Ascending aorta (tissue), 2 donors: Measurements from ENCODE around the gene EPB41L5. TPM values are rescaled to one million over a fixed set of nuclear protein-coding genes. Genes with fewer than 3 reads are reported as not detected.

Experiments used
- DNase-seq, 2 donors: peaks; one replicate each; pipeline ENCODE4 v3.0.0-alpha.2; 2019; ENCODE audit warnings: low spot score in 2 of 2
- H3K27ac ChIP-seq, 2 donors: fragments of 200-600 bp; sonication (generic); one replicate each; pipeline ENCODE4 v1.5.1; 2016 to 2017; ENCODE audit warnings: mild to moderate bottlenecking in 1 of 2
- H3K27me3 ChIP-seq: fragments of 200-600 bp; sonication (generic); one replicate; pipeline ENCODE4 v1.5.1; 2017
- H3K36me3 ChIP-seq, 2 donors: fragments of 200-600 bp; sonication (generic); one replicate each; pipeline ENCODE4 v1.5.1; 2016
- H3K4me1 ChIP-seq, 2 donors: fragments of 200-600 bp; sonication (generic); one replicate each; pipeline ENCODE4 v1.5.1; 2016 to 2017; ENCODE audit warnings: mild to moderate bottlenecking in 1 of 2
- H3K4me3 ChIP-seq, 2 donors: fragments of 200-600 bp; sonication (generic); one replicate each; pipeline ENCODE4 v1.5.1; 2016 to 2017; ENCODE audit warnings: mild to moderate bottlenecking in 1 of 2
- H3K9me3 ChIP-seq, 2 donors: fragments of 200-600 bp; sonication (generic); one replicate each; pipeline ENCODE4 v1.5.1; 2016
- intact Hi-C: fragments of 100-400 bp; cut with DNase I; formaldehyde crosslinking; loops from one replicate; pipeline ENCODE4 v1.15.1; 2023
- total RNA-seq: library from RNA; depleted of rRNA; stranded (reverse); fragments of >200 nt; gene quantifications from one replicate; pipeline ENCODE4 v1.1.0, GENCODE V29; 2016
- TF ChIP-seq, protein P1 (sequence below), 3 experiments: fragments of 200-600 bp in 2 of 3; fragments of 450-650 bp in 1 of 3; sonication (generic) in 2 of 3; IDR thresholded peaks; one replicate each; pipeline ENCODE4 v1.5.1; 2016 to 2019; ENCODE audit warnings: antibody characterized with exemption in 3 of 3, mild to moderate bottlenecking in 1 of 3, moderate library complexity in 1 of 3

EPB41L5 gene
- total RNA-seq, 1 donor from 2014 or later, result 11.7 TPM

DNA sequence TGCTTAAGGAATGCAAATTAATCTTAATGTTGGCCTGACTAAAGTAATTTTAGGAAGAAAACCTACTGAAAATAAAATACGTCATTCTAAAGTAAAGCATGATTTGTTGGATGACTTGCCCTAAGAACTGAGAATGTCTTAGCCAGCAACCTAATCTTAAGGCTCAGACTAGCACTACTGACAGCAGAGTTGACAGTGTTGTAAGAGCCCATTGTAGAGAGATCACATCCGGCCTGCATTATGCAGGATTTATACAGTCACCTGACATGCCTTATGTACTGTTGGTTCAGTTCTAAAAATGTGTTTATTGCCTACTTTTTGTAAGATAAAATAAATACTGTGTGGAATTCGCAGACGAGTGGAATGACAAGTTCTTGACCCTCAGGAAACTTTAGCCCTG lies 128.0 kb downstream of the EPB41L5 start:
- TF ChIP-seq, protein P1, sequence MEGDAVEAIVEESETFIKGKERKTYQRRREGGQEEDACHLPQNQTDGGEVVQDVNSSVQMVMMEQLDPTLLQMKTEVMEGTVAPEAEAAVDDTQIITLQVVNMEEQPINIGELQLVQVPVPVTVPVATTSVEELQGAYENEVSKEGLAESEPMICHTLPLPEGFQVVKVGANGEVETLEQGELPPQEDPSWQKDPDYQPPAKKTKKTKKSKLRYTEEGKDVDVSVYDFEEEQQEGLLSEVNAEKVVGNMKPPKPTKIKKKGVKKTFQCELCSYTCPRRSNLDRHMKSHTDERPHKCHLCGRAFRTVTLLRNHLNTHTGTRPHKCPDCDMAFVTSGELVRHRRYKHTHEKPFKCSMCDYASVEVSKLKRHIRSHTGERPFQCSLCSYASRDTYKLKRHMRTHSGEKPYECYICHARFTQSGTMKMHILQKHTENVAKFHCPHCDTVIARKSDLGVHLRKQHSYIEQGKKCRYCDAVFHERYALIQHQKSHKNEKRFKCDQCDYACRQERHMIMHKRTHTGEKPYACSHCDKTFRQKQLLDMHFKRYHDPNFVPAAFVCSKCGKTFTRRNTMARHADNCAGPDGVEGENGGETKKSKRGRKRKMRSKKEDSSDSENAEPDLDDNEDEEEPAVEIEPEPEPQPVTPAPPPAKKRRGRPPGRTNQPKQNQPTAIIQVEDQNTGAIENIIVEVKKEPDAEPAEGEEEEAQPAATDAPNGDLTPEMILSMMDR (IDR thresholded peaks at IDR 0.05), result no peak
- H3K27ac ChIP-seq, result no peak overlapping the region
- H3K36me3 ChIP-seq, result peaks cover 0 to 7% of the 10 kb centered on the region in 2 donors
- no peaks in the 10 kb centered on the region for H3K9me3 ChIP-seq
- no peak overlapping the region for H3K4me3 ChIP-seq
- no peak for DNase-seq
- no peaks in the 10 kb centered on the region for H3K4me1 ChIP-seq
- H3K27me3 ChIP-seq, result no peaks in the 10 kb centered on the region
- intact Hi-C loops, result no loop called here

DNA sequence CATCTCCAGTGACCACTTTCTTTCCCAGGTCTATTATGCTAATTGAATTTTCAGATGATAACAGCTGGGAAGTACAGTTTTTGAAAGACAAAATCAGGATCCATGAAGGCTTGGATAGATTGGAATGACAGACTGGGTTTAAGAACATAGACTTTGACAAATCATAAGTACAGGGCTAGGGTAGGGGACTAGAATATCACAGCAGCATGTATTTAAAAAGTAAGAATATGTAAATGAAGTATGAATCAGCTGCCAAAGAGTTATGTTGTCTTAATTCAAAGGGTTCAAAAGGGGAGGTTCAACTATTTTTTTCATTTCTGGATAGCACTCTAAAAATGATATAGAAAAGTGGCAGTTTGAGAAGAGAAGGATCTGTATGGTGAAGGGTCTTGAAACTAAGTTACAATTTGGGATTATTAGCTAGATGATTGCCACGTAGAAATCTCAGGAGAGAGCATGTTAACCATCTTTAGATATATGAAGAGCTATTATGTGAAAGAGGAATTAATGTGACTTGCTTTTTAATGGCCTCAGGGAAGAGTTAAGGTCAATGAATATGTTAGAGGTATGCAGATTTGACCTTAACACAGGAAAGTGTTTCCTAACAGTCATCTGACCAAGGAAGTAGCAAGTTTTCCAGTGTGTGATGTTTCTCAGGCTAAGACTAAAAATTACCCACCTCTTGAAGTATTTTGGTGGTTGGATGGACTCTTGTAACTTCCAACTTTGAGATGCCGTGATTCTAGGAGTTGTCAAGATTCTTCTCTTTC lies 128.6 kb downstream of the EPB41L5 start:
- TF ChIP-seq, protein P1 (IDR thresholded peaks at IDR 0.05), result no peak
- no peak overlapping the region for H3K4me3 ChIP-seq
- DNase-seq, result no peak
- H3K36me3 ChIP-seq, result peaks cover 0 to 12% of the 10 kb centered on the region in 2 donors
- intact Hi-C loops, result no loop called here
- no peaks in the 10 kb centered on the region for H3K9me3 ChIP-seq
- H3K27me3 ChIP-seq, result no peaks in the 10 kb centered on the region
- no peak overlapping the region for H3K27ac ChIP-seq
- H3K4me1 ChIP-seq, result no peaks in the 10 kb centered on the region

DNA sequence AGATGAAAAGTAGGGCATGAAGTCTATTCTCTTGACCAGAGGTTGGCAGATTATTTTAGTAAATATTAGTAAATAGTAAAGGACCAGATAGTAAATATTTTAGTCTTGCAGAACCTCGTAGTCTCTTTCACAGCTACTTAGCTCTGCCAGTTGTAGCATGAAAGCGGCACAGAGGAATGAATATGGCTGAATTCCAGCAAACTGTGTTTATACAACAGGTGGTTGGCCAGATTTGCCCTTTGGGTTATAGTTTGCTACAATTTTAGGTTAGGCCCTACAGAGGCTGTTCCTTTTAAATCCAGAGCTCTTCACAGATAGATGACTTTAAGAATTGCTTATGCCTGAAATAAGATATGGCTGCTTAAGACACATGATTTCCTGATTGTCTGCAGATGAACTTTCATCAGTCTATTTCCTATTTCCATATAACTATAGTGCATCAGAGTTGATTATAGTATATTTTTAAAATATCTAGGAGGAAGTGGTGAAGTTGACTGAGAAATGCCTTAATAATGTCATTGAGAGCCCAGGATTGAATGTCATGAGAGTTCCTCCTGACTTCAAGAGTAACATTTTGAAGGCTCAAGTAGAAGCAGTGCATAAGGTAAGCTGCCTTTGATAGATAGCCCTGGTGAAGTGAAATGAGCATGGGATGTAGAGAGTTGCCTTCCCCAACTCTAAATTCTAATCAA lies 129.8 kb downstream of the EPB41L5 start:
- Histone ChIP-seq H3K36me3 (peaks cover 0 to 13% of the 10 kb centered on the region in 2 donors), H3K9me3 (no peaks in the 10 kb centered on the region), H3K4me3 (no peak overlapping the region), H3K27me3 (no peaks in the 10 kb centered on the region), H3K27ac (no peak overlapping the region), H3K4me1 (no peaks in the 10 kb centered on the region)
- DNase-seq, result no peak
- TF ChIP-seq, protein P1 (IDR thresholded peaks at IDR 0.05), result no peak
- intact Hi-C loops, result no loop called here

DNA sequence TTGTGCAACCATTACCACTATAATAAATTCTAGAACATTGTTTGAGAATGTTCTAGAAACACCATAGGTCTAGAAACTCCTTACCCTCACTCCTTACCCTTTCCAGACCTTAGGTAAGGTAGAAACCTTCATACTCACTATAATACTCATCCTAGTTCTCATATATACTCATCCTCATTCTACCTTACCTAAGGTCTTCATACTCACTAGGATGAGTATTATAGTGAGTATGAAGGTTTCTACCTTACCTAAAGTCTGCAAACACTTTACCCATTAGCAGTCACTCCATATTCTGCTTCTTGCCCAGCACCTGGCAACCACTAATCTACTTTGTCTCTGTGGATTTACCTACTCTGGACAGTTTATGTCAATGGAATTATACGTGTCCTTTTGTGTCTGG lies 135.4 kb downstream of the EPB41L5 start:
- peaks cover 3 to 24% of the 10 kb centered on the region in 2 donors for H3K9me3 ChIP-seq
- H3K27ac ChIP-seq, result no peak overlapping the region
- H3K27me3 ChIP-seq, result no peaks in the 10 kb centered on the region
- TF ChIP-seq, protein P1 (IDR thresholded peaks at IDR 0.05), result no peak
- H3K36me3 ChIP-seq, result peaks cover 4 to 37% of the 10 kb centered on the region in 2 donors
- DNase-seq, result no peak
- H3K4me3 ChIP-seq, result no peak overlapping the region
- intact Hi-C loops, result no loop called here
- H3K4me1 ChIP-seq, result no peaks in the 10 kb centered on the region

DNA sequence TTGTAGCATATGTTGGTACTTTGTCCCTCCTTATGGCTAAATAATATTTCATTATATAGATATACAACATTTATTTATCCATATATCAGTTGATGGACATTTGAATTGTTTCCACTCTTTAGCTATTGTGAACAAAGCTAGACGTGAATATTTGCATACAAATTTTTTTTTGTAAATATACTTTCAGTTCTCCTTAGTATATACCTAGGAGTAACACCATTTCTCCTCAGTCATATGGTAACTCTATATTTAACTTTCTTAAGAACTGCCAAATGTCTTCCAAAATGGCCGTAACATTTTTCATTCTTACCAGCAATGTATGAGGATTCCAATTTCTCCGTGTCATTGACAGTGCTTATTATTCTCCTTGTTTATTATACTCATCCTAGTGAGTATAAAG lies 135.8 kb downstream of the EPB41L5 start:
- Histone ChIP-seq H3K27ac (no peak overlapping the region), H3K36me3 (peaks cover 4 to 32% of the 10 kb centered on the region in 2 donors), H3K27me3 (no peaks in the 10 kb centered on the region), H3K4me1 (no peaks in the 10 kb centered on the region), H3K4me3 (no peak overlapping the region), H3K9me3 (peaks cover 3 to 24% of the 10 kb centered on the region in 2 donors)
- intact Hi-C loops, result no loop called here
- TF ChIP-seq, protein P1 (IDR thresholded peaks at IDR 0.05), result no peak
- DNase-seq, result no peak
